AG04449 (cell line): Measurements from ENCODE around the gene ENTPD3.

ENCODE experiments used
- CTCF ChIA-PET: fragments of 350-600 bp; formaldehyde crosslinking; extraction: SDS; loops from one replicate; lab custom pipeline; 2021; ENCODE audit warnings: antibody characterized with exemption; lab: Yijun Ruan, JAX
- POLR2A ChIA-PET: fragments of 400-600, 350-600 bp; formaldehyde crosslinking; extraction: SDS; loops from one replicate; lab custom pipeline; 2020; ENCODE audit warnings: antibody characterized with exemption, inconsistent platforms; lab: Yijun Ruan, JAX
- DNase-seq: peaks from one replicate; pipeline ENCODE4 v3.0.0-alpha.2; 2010; ENCODE audit warnings: low read depth, low spot score
- H3K4me3 ChIP-seq: 2 replicates; pipeline ENCODE4 v1.5.1; 2011; ENCODE audit warnings: low read depth, mild to moderate bottlenecking, control low read depth, low read length
- TF ChIP-seq, protein P1 (sequence below): IDR thresholded peaks from one replicate; pipeline ENCODE4 v1.5.1; 2011; ENCODE audit warnings: mild to moderate bottlenecking, moderate library complexity, low read length, control low read depth, inconsistent platforms; ENCODE audit not compliant: insufficient read depth; ENCODE audit errors: missing control alignments

ENTPD3 gene

GRCh38 chr3:40417845-40418543, 31.0 kb downstream of the ENTPD3 start:
- no peak for DNase-seq
- POLR2A ChIA-PET = no interaction called here
- TF ChIP-seq, protein P1, sequence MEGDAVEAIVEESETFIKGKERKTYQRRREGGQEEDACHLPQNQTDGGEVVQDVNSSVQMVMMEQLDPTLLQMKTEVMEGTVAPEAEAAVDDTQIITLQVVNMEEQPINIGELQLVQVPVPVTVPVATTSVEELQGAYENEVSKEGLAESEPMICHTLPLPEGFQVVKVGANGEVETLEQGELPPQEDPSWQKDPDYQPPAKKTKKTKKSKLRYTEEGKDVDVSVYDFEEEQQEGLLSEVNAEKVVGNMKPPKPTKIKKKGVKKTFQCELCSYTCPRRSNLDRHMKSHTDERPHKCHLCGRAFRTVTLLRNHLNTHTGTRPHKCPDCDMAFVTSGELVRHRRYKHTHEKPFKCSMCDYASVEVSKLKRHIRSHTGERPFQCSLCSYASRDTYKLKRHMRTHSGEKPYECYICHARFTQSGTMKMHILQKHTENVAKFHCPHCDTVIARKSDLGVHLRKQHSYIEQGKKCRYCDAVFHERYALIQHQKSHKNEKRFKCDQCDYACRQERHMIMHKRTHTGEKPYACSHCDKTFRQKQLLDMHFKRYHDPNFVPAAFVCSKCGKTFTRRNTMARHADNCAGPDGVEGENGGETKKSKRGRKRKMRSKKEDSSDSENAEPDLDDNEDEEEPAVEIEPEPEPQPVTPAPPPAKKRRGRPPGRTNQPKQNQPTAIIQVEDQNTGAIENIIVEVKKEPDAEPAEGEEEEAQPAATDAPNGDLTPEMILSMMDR = no peak
- CTCF ChIA-PET = no interaction called here
- H3K4me3 ChIP-seq = no peak overlapping the region

DNA sequence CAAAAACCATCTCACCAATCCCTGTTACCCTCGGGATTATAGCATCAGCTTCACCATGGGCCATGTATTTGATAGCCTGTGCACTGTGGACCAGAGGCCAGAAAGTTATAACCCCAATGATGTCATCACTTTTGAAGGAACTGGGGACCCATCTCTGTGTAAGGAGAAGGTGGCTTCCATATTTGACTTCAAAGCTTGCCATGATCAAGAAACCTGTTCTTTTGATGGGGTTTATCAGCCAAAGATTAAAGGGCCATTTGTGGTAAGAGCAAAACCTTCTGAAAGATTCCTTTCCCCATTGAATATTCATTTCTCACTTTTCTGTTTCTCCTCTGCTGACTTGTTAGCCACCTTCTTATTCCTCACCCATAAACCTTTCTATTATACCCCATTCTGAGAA, 35.9 kb downstream of the ENTPD3 start:
- TF ChIP-seq, protein P1 = no peak
- ChIA-PET POLR2A (no interaction called here), CTCF (no interaction called here)
- no peak for DNase-seq
- no peak overlapping the region for H3K4me3 ChIP-seq

- H3K4me3 ChIP-seq = no peak overlapping the region
- CTCF ChIA-PET = interaction anchor here (0.7 kb wide), 1 partner anchor 100 kb away, joined by 3 read pairs; no protein-coding TSS in a partner anchor
- POLR2A ChIA-PET = no interaction called here
- TF ChIP-seq, protein P1 = no peak
- DNase-seq = no peak
Observed at GRCh38 chr3:40427045-40427669, 40.2 kb downstream of the ENTPD3 start.

GRCh38 chr3:40432793-40433192, 45.8 kb downstream of the ENTPD3 start:
- TF ChIP-seq, protein P1 = no peak
- CTCF ChIA-PET = no interaction called here
- POLR2A ChIA-PET = no interaction called here
- DNase-seq = no peak
- no peak overlapping the region for H3K4me3 ChIP-seq

DNA sequence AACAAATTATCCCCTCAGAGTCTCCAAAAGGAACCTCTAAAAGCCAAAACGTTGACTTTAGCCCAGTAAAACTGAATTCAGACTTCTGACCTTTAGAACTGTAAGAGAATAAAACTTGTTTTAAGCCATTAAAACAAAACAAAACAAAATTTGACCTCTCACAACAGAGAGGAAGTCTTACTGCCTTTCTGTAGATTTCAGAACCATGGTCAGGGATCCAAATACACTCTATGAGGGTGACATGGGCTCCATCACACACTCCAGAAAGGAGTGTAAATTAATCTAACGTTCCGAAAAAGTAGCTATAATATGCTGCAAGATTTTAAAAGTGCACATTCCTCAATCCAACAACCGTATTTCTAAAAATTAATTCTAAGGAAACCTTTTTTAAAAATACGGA, 50.9 kb downstream of the ENTPD3 start:
- no peak for DNase-seq
- TF ChIP-seq, protein P1 = no peak
- no peak overlapping the region for H3K4me3 ChIP-seq
- ChIA-PET POLR2A (no interaction called here), CTCF (no interaction called here)

GRCh38 chr3:40445062-40445461, 58.1 kb downstream of the ENTPD3 start:
- TF ChIP-seq, protein P1 = no peak
- POLR2A ChIA-PET = no interaction called here
- no peak overlapping the region for H3K4me3 ChIP-seq
- CTCF ChIA-PET = no interaction called here
- DNase-seq = no peak
